ENCODE measurements around the gene ASPM. TPM values are rescaled to one million over a fixed set of nuclear protein-coding genes. Genes with fewer than 3 reads are reported as not detected.
"Not testable (repeated sequence)": the region's sequence is repeated elsewhere in the genome, so short reads cannot be mapped to it uniquely, and the experiment has no call there.

The ASPM gene
- polyA plus RNA-seq, 3 donors: 20.1 to 29.7 (median 25.5) TPM

DNA sequence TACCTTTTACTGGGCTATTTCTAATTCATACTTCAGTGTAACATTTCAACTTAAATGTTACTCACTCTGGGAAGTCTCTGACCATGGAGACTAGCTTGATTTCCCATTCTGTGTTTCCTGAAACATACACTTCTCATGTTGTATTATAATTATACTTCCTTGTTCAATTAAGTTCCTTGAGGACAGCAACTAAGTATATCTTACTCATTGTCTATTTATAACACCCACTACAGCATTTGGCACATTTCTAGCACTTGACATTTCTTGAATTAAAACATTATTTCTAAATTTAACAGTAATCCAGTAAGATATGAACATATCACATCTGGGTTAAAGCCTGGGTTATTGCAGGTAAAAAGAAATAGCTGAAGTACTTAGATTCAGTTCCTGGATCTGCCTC lies 47.0 kb downstream of the ASPM start:
- DNase-seq (ENCODE audit: extremely low read depth in 1 of 11, low read depth in 9 of 11, low spot score in 4 of 11): no peak

DNA sequence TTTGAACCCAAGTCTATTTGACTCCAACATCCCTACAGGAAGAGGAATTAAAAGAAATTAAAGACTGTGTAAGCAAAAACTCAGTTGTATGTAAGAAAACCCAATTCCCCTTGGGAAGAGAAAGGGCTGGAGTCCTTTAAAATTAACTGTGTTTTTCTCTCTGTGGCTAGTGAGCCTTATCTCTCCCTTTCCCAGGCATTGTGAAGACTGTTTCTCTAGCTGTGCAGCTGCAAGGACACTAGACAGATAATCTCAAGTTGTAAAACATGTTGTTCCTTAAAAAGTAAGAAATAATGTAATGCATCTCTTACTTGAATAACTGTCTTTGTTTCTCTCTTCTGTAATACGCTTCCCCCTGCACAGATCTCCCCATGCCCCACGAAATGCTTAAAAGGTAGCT lies 49.5 kb downstream of the ASPM start:
- not testable (repeated sequence) for DNase-seq (ENCODE audit: extremely low read depth in 1 of 11, low read depth in 9 of 11, low spot score in 4 of 11)

- no peak for DNase-seq (ENCODE audit: extremely low read depth in 1 of 11, low read depth in 9 of 11, low spot score in 4 of 11)
These were observed 50.3 kb downstream of the ASPM start for GRCh38 chr1:197096137-197096536.

DNA sequence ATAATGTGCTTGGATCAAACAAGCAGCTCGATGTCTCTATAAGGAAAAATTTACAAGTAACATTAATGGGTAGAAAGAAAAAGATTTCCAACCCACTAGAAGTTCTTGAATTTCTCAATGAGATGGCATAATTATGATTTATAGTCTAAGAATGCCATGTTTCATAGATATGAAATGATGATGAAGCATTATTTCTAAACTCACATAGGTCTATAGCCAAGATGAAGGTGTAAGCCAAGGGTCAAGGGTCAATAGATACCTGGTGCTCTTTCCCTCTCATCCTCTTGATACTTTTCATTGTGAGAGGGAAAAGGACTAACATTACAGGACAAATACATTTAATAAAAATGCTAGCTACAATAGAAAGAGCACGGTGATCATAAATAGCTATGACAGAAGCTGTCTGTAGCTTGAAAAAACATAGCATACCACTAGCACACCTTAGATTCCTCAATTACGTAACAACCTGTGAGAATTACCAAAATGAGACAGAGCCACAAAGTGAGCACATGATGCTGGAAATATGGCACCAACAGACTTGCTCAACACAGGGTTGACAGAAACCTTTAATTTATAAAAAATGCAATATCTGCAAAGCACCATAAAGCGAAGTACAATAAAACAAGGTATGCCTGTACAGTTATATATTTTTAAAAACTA lies 53.1 kb downstream of the ASPM start:
- no peak for DNase-seq (ENCODE audit: extremely low read depth in 1 of 11, low read depth in 9 of 11, low spot score in 4 of 11)

DNA sequence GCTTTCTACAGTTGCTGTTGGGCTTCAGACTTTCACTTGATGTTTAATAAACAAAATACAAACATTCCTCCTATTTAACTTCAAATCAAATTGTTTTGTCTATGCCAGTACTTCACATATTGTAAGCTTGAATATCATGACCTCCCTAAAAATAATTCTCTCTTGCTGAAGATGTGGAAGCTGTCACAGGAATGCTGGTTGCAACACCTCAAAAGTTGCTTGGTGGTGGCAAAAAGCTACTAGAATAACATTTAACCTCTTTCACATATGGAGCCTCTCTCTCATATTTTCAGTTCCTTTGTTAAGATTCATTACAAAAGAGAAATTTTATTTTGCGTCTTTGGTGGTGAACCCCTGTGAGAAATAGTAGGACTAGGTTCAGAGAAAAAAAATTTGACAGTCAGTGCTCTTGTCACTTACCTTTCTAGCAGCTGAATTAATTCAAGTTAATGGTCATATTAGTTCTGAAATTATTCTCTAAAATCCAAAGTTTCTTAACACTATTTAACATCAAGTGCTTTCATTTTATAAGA lies 53.9 kb downstream of the ASPM start:
- DNase-seq (ENCODE audit: extremely low read depth in 1 of 11, low read depth in 9 of 11, low spot score in 4 of 11): no peak

GRCh38 chr1:197083474-197083873 lies 63.0 kb downstream of the ASPM start:
- DNase-seq (ENCODE audit: extremely low read depth in 1 of 11, low read depth in 9 of 11, low spot score in 4 of 11): no peak

DNA sequence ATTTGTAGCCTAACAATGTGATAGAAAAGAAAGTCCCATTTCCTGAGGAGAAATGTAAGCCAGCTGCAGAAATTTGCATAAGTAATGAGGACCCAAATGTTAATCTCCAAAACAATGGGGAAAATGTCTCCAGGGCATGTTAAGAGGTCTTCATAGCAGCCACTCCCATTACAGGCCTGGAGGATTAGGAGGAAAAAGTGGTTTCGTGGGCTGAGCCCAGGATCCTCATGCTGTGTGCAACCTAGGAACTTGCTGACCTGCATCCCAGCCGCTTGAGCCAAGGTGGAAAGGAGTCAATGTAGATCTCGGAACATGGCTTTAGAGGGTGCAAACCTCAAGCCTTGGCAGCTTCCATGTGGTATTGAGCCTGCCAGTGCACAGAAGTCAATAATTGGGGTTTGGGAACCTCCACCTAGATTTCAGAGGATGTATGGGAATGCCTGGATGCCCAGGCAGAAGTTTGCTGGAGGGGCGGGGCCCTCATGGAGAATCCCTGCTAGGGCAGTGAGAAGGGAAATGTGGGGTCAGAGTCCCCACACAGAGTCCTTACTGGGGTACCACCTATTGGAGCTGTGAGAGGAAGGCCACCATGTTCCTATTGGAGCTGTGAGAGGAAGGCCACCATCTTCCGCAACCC lies 65.2 kb downstream of the ASPM start:
- DNase-seq (ENCODE audit: extremely low read depth in 1 of 11, low read depth in 9 of 11, low spot score in 4 of 11): no peak

- no peak for DNase-seq (ENCODE audit: extremely low read depth in 1 of 11, low read depth in 9 of 11, low spot score in 4 of 11)
These were observed 66.1 kb downstream of the ASPM start for GRCh38 chr1:197080323-197080722.

- no peak for DNase-seq (ENCODE audit: extremely low read depth in 1 of 11, low read depth in 9 of 11, low spot score in 4 of 11)
These were observed 69.9 kb downstream of the ASPM start for GRCh38 chr1:197076585-197076984.

DNA sequence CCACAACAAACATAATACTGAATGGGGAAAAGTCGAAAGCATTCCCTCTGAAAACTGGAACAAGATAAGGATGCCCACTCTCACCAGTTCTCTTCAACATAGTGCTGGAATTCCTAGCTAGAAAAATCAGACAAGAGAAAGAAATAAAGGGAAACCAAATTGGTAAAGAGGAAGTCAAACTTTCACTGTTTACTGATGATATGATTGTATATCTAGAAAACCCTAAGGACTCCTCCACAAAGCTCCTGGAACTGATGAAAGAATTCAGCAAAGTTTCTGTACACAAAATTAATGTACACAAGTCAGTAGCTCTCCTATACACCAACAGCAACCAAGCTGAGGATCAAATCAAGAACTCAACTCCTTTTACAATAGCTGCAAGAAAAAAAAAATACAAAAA lies 72.5 kb downstream of the ASPM start:
- no peak for DNase-seq (ENCODE audit: extremely low read depth in 1 of 11, low read depth in 9 of 11, low spot score in 4 of 11)

GRCh38 chr1:197067457-197067818 lies 79.0 kb downstream of the ASPM start:
- no peak for DNase-seq (ENCODE audit: extremely low read depth in 1 of 11, low read depth in 9 of 11, low spot score in 4 of 11)

DNA sequence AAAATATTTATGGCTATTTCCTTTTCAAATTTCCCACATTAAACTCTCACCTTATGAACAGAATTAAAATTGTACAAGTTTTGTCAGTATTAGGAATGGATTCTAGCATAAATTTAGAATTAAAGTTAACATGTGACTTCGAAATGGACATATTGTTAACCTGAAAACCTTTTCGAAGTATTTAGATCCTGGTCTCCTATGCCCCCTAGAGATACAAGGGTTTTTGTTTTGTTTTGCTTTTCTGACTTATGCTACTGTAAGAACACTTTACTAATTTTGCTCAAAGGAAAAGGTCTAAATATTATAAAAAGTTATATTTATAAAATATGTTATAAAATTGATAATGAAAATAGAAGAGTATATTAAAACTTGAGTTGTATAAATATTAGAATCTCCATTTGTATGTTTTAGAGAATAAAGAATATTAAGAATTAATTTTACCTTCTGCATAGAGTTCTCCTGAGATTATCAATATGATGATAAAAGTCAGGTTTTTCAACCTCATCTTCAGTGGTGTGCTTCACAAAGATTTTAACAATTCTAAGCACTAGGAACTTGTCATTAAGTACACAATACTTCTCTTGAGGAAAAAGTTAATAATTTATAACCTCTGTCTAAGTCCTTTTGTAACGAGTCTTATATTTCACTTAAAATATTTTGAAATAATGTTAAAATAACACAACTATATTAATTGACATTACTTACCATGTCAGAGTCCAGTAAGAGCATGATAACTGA lies 79.6 kb downstream of the ASPM start, which contains the start of gene F13B:
Gene F13B, minus strand, starts transcription at position 542 of the 738 bp plus-strand sequence. Its CDS starts 37 bp downstream, at position 505.
- no peak for DNase-seq (ENCODE audit: extremely low read depth in 1 of 11, low read depth in 9 of 11, low spot score in 4 of 11)

DNA sequence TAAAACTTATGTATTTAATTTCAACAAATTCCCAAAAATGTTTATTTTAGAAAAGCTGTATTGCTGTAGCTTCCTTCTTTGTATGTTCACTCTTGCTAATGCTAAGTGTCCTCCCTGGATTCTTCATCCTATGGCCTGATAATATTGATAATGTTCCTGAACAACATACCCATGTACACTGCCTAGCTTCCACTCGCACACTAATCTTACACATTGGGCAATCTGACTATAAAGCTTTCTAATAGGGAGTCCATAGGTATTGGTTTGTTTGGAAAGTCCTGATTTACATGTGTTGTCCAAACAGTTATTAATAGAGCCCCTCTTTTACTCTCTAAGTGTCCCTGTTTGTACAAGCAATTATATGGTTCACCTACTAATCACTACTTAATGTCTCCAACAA lies 80.2 kb downstream of the ASPM start:
- no peak for DNase-seq (ENCODE audit: extremely low read depth in 1 of 11, low read depth in 9 of 11, low spot score in 4 of 11)

DNA sequence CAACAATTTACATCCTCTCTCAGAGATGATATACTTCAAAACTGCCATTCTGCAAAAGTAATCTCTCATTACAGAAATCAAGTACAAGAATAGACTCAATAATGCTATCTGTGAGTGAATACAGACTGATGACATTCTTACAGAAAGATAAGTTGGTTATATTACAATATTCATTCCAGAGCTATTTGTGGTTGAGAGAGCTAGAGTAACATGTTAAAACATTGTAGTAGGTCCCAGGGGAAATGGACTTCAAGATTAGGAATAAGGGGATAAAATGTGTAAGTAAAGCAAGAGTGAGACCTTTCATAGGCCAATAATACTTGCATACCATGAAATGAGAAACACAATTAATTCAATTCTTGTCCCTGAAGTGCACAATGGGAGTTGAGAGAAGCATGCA lies 80.9 kb downstream of the ASPM start:
- DNase-seq (ENCODE audit: extremely low read depth in 1 of 11, low read depth in 9 of 11, low spot score in 4 of 11): no peak

DNA sequence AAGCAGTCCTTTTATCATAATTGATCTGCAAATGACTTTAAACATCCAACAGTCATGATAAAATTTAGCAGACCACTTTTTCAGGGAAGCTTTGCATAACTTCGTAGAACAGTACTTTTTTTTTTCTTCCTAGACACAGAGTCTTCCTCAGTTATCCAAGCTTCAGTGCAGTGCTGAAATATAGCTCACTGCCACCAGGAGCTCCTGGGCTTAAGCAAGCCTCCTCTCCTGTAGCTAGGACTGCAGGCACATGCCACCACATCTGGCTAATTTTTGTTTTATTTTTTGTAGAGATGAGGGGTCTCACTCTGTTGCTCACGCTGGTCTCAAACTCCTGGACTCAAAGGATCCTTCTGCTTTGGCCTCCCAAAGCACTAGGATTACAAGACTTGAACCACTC lies 83.3 kb downstream of the ASPM start:
- no peak for DNase-seq (ENCODE audit: extremely low read depth in 1 of 11, low read depth in 9 of 11, low spot score in 4 of 11)

GRCh38 chr1:197062692-197063091 lies 83.8 kb downstream of the ASPM start:
- no peak for DNase-seq (ENCODE audit: extremely low read depth in 1 of 11, low read depth in 9 of 11, low spot score in 4 of 11)

- no peak for DNase-seq (ENCODE audit: extremely low read depth in 1 of 11, low read depth in 9 of 11, low spot score in 4 of 11)
These were observed 97.4 kb downstream of the ASPM start for GRCh38 chr1:197049100-197049499.

DNA sequence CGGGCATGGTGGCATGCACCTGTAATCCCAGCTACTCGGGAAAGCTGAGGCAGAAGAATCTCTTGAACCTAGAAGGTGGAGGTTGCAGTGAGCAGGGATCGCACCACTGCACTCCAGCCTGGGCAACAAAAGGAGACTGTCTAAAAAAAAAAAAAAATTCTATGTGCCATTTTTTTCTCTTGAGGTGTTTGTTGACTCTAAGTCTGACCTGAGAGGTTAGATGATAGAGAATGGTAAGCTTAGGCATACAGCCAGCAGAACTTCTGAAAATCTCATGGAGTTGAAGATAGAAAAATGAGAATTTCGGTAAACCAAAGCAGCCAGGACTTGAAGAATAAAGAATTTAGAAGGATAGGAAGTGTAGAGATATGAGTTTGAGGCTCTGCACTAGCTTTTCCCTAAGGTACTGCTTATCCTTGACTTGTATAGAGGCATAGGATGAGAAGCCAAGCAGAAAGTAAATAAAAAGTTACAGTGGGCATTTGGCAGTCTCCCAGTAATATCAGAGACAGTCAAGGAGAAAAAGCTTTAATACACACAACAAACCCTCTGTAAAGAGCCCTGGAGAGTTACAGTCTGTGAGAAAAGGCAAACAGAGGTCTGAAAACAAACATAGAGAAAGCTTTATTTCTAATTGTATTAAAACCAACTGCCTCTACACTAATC lies 103.7 kb downstream of the ASPM start:
- DNase-seq (ENCODE audit: extremely low read depth in 1 of 11, low read depth in 9 of 11, low spot score in 4 of 11): no peak

DNA sequence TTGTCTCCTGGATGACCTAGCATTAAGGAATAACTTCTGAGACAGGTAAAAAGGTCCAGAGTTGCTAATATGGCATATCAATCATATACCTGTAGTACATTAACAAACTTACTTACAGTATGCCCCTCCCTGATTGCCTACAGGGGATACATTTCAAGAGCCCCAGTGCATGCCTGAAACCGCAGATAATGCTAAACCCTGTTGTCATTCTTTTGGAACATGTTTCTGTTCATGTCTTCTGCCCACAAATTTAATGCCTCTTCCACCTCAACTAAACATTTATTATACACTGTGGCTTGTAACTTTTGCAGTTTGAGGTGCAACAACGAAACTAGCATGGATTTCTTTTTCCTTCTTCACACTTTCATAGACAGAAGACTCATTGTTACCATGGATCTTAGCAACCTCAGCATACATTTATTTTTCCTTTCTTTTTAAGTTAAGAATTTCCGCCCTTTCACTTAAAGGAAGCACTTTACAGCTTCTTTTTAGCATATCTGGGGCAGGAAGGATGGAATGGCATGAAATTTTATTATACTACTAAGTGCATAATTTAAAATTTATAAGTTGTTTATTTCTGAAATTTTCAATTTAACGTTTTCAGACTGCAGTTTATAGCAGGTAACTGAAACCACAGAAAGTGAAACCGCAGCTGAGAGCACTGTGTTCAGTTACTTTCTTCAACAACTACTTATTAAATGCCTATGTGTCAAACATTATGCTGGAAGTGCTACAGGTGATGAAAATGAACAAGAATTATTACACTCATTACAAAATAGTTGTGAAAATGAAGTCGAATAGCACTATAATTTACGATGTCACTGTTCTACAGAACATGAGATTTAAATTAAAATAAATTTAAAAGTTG lies 104.7 kb downstream of the ASPM start:
- no peak for DNase-seq (ENCODE audit: extremely low read depth in 1 of 11, low read depth in 9 of 11, low spot score in 4 of 11)
